Endothelial cell of umbilical vein (primary cell): ENCODE data around the gene IQCH. TPM values are rescaled to one million over a fixed set of nuclear protein-coding genes. Genes with fewer than 3 reads are reported as not detected.
A peak's percentile ranks its signal among the peaks of the same experiment; 100 is the strongest.

Experiments
- BruUV-seq: library from RNA; stranded (reverse); fragments of 400-500 nt; replicated peaks from 2 replicates; lab custom pipeline; 2021; lab: Mats Ljungman, UMichigan
- CTCF ChIA-PET: fragments of 300-600, 350-600 bp; sonication (Branson Sonifier 250); formaldehyde crosslinking; loops from one replicate; lab custom pipeline; 2021; ENCODE audit warnings: antibody characterized with exemption, inconsistent platforms; lab: Charles Lee
- POLR2A ChIA-PET: fragments of 300-600, 350-600 bp; sonication (Branson Sonifier 250); formaldehyde crosslinking; loops from one replicate; lab custom pipeline; 2021; ENCODE audit warnings: antibody characterized with exemption, inconsistent platforms; lab: Charles Lee
- DNase-seq: peaks from one replicate; pipeline ENCODE4 v3.0.0-alpha.2; 2011; ENCODE audit warnings: low read depth, low spot score
- FAIRE-seq: peaks from 2 replicates; lab custom pipeline; 2011; peaks lifted over from hg19 to GRCh38; lab: Jason Lieb, UNC
- H2AFZ ChIP-seq: 2 replicates; pipeline ENCODE4 v1.6.0; 2012; ENCODE audit warnings: low read depth, low read length, control low read depth, inconsistent platforms
- H3K27ac ChIP-seq: 2 replicates; pipeline ENCODE4 v1.5.1; 2011; ENCODE audit warnings: low read depth, mild to moderate bottlenecking, control low read depth, low read length, moderate library complexity; ENCODE audit not compliant: insufficient read depth
- H3K27me3 ChIP-seq, 2 experiments: 2 replicates each; pipeline versions ENCODE4 v1.6.0 to v1.6.1; 2011; ENCODE audit warnings: low read length in 2 of 2, mixed read lengths in 1 of 2; ENCODE audit not compliant: control insufficient read depth in 2 of 2, insufficient read depth in 2 of 2
- H3K36me3 ChIP-seq, 2 experiments: 2 replicates in 1 of 2; 3 replicates in 1 of 2; pipeline ENCODE4 v1.5.1; 2011; ENCODE audit warnings: low read length in 2 of 2, mild to moderate bottlenecking in 1 of 2, moderate library complexity in 1 of 2; ENCODE audit not compliant: control insufficient read depth in 2 of 2, insufficient read depth in 2 of 2; ENCODE audit errors: extremely low read depth in 1 of 2
- H3K4me1 ChIP-seq: 3 replicates; pipeline ENCODE4 v1.5.1; 2011; ENCODE audit warnings: mild to moderate bottlenecking, low read length; ENCODE audit not compliant: control insufficient read depth, insufficient read depth; ENCODE audit errors: extremely low read depth
- H3K4me2 ChIP-seq: 2 replicates; pipeline ENCODE4 v1.6.1; 2011; ENCODE audit warnings: low read length, control low read depth, mixed read lengths; ENCODE audit not compliant: insufficient read depth
- H3K4me3 ChIP-seq, 3 experiments: fragments of 200-600 bp in 1 of 3; sonication (generic), shearing (Covaris generic) in 1 of 3; replicated peaks in 1 of 3; 2 replicates each; pipeline ENCODE4 v1.5.1; 2011 to 2016; ENCODE audit warnings: control low read depth in 3 of 3, low read length in 3 of 3, mild to moderate bottlenecking in 2 of 3, inconsistent platforms in 1 of 3, low read depth in 1 of 3, moderate library complexity in 1 of 3; ENCODE audit not compliant: insufficient read depth in 1 of 3
- H3K79me2 ChIP-seq: 2 replicates; pipeline ENCODE4 v1.6.0; 2012; ENCODE audit warnings: low read length, inconsistent platforms; ENCODE audit not compliant: control insufficient read depth, insufficient read depth
- H3K9ac ChIP-seq: replicated peaks from 2 replicates; pipeline ENCODE3; 2011; ENCODE audit warnings: low read length, control low read depth; ENCODE audit not compliant: insufficient read depth; ENCODE audit errors: extremely low read depth
- H3K9me1 ChIP-seq: replicated peaks from 3 replicates; pipeline ENCODE4 v1.6.0; 2011; ENCODE audit warnings: mild to moderate bottlenecking, low read length; ENCODE audit not compliant: control insufficient read depth, insufficient read depth; ENCODE audit errors: extremely low read depth
- H3K9me3 ChIP-seq: replicated peaks from 2 replicates; pipeline ENCODE4 v1.5.1; 2012; ENCODE audit warnings: low read length, inconsistent platforms; ENCODE audit not compliant: control insufficient read depth, insufficient read depth
- H4K20me1 ChIP-seq: replicated peaks from 2 replicates; pipeline ENCODE3; 2011; ENCODE audit warnings: mild to moderate bottlenecking, low read length; ENCODE audit not compliant: control insufficient read depth, insufficient read depth; ENCODE audit errors: extremely low read depth
- EZH2 ChIP-seq: IDR thresholded peaks from 2 replicates; pipeline ENCODE4 v1.6.1; 2012; ENCODE audit warnings: borderline replicate concordance, low read depth, mild to moderate bottlenecking, moderate library complexity, low read length, inconsistent platforms; ENCODE audit not compliant: severe bottlenecking
- FOS ChIP-seq: IDR thresholded peaks from 2 replicates; pipeline ENCODE4 v1.6.1; 2011; ENCODE audit warnings: mild to moderate bottlenecking, low read length, moderate library complexity, borderline replicate concordance; ENCODE audit not compliant: insufficient read depth
- GATA2 ChIP-seq: IDR thresholded peaks from 2 replicates; pipeline ENCODE4 v1.7.0; 2011; ENCODE audit warnings: low read depth, mild to moderate bottlenecking, moderate library complexity, mixed read lengths, low read length; ENCODE audit not compliant: insufficient read length, insufficient read depth
- JUN ChIP-seq: IDR thresholded peaks from 2 replicates; pipeline ENCODE4 v1.6.1; 2011; ENCODE audit warnings: borderline replicate concordance, low read depth; ENCODE audit not compliant: insufficient read length, insufficient read depth
- MAX ChIP-seq: IDR thresholded peaks from 2 replicates; pipeline ENCODE4 v1.6.1; 2011; ENCODE audit not compliant: insufficient read depth, insufficient read length
- MYC ChIP-seq: IDR thresholded peaks from one replicate; pipeline ENCODE4 v1.6.1; 2011; ENCODE audit warnings: mild to moderate bottlenecking, low read depth, low read length
- POLR2A ChIP-seq: IDR thresholded peaks from 2 replicates; pipeline ENCODE4 v1.6.1; 2012; ENCODE audit warnings: low read depth, mild to moderate bottlenecking, control low read depth, low read length
- POLR2AphosphoS5 ChIP-seq: IDR thresholded peaks from 2 replicates; pipeline ENCODE4 v1.6.1; 2012; ENCODE audit warnings: low read depth, mild to moderate bottlenecking, control low read depth, low read length, moderate library complexity; ENCODE audit not compliant: insufficient read depth
- dilution Hi-C: fragments of 300-500 bp; cut with MboI; formaldehyde crosslinking; loops from one replicate; pipeline ENCODE4 v1.15.0; 2019; ENCODE audit warnings: low sequenced_read_pairs; ENCODE audit not compliant: extremely low pct_ligation_motif_present
- intact Hi-C: fragments of 100-400 bp; cut with micrococcal nuclease; formaldehyde crosslinking; loops from one replicate; pipeline ENCODE4 v1.10.0; 2022
- polyA plus RNA-seq, 4 experiments: library from polyadenylated mRNA; depleted of rRNA in 3 of 4; stranded (reverse) in 3 of 4; unstranded in 1 of 4; fragments of >200 nt; gene quantifications; 2 replicates each; pipeline versions ENCODE4 v1.2.1 to v1.2.3, GENCODE V29; 2011 to 2012; ENCODE audit warnings: missing spikeins in 1 of 4
- total RNA-seq: library from RNA; stranded (reverse); gene quantifications from 2 replicates; pipeline ENCODE4 v1.2.3, GENCODE V29; 2021
- TF ChIP-seq, protein P1 (sequence below), 2 donors: IDR thresholded peaks; 1 replicate in 1 of 2; 2 replicates in 1 of 2; pipeline ENCODE4 v1.5.1; 2011; ENCODE audit warnings: low read length in 2 of 2, mild to moderate bottlenecking in 2 of 2, moderate library complexity in 2 of 2, control low read depth in 1 of 2, inconsistent platforms in 1 of 2, low read depth in 1 of 2; ENCODE audit not compliant: insufficient read depth in 1 of 2; ENCODE audit errors: extremely low read depth in 1 of 2

IQCH gene
- total and polyA plus RNA-seq, 2 donors (not counting 3 experiments of a cell fraction or from before 2014, with no cell fraction given), result 0.29 to 0.51 TPM

- no peaks in the 10 kb centered on the region for H3K9me1 ChIP-seq
- no peaks in the 10 kb centered on the region for H3K36me3 ChIP-seq
- no peaks in the 10 kb centered on the region for H4K20me1 ChIP-seq
- POLR2A ChIA-PET, result no interaction called here
- DNase-seq, result no peak
- intact Hi-C loops (loop anchor here (2.0 to 5.0 kb wide), 4 partner anchors 146 to 306 kb away; partner anchors contain the start of gene SMAD3), dilution Hi-C loops (no loop called here)
- peak overlapping the region; percentile 96 for H3K4me2 ChIP-seq
- CTCF ChIA-PET, result interaction anchor here (0.8 to 1.2 kb wide), 3 partner anchors 14 to 47 kb away, joined by 3 read pairs; no protein-coding TSS in a partner anchor
- H2AFZ ChIP-seq, result peak overlapping the region; percentile 84
- peak overlapping the region; percentile 98 for H3K9ac ChIP-seq
- peak overlapping the region; percentile 93 for H3K27ac ChIP-seq
- peak overlapping the region; percentile 90 to 97 (median 95) for H3K4me3 ChIP-seq
- no peaks in the 10 kb centered on the region for H3K9me3 ChIP-seq
- no TSS peak for BruUV-seq
- TF ChIP-seq POLR2AphosphoS5 (no peak), FOS (no peak), EZH2 (no peak), MAX (no peak), GATA2 (no peak), MYC (no peak), POLR2A (no peak), JUN (no peak)
- TF ChIP-seq, protein P1, sequence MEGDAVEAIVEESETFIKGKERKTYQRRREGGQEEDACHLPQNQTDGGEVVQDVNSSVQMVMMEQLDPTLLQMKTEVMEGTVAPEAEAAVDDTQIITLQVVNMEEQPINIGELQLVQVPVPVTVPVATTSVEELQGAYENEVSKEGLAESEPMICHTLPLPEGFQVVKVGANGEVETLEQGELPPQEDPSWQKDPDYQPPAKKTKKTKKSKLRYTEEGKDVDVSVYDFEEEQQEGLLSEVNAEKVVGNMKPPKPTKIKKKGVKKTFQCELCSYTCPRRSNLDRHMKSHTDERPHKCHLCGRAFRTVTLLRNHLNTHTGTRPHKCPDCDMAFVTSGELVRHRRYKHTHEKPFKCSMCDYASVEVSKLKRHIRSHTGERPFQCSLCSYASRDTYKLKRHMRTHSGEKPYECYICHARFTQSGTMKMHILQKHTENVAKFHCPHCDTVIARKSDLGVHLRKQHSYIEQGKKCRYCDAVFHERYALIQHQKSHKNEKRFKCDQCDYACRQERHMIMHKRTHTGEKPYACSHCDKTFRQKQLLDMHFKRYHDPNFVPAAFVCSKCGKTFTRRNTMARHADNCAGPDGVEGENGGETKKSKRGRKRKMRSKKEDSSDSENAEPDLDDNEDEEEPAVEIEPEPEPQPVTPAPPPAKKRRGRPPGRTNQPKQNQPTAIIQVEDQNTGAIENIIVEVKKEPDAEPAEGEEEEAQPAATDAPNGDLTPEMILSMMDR (IDR thresholded peaks at IDR 0.05; ENCODE audit: extremely low read depth in 1 of 2, insufficient read depth in 1 of 2, low read depth in 1 of 2, low read length in 2 of 2), result no peak
- peaks cover 45% of the 10 kb centered on the region for H3K79me2 ChIP-seq
- peaks cover 7% of the 10 kb centered on the region for H3K4me1 ChIP-seq
- peak; percentile 54 for FAIRE-seq
- H3K27me3 ChIP-seq, result no peaks in the 10 kb centered on the region
Measured at GRCh38 chr15:67253549-67254237, 893 bp upstream of the IQCH start.
